Spleen (tissue), 11 donors: ENCODE results near the gene RIPPLY2. TPM values are rescaled to one million over a fixed set of nuclear protein-coding genes. Genes with fewer than 3 reads are reported as not detected.
"Not testable (repeated sequence)": the region's sequence is repeated elsewhere in the genome, so short reads cannot be mapped to it uniquely, and the experiment has no call there.

ENCODE experiments used
- DNase-seq: peaks from one replicate; pipeline ENCODE4 v3.0.0-alpha.2; 2020
- H3K27ac ChIP-seq, 8 donors: fragments of 200-600 bp; sonication (generic) in 7 of 8; 1 replicate in 4 of 8; 2 replicates in 4 of 8; pipeline versions ENCODE4 v1.5.0 to v1.8.0; 2016 to 2021; ENCODE audit warnings: inconsistent platforms in 4 of 8, mild to moderate bottlenecking in 4 of 8, moderate library complexity in 1 of 8
- H3K27me3 ChIP-seq, 7 donors: fragments of 200-600 bp; sonication (generic) in 6 of 7; replicated peaks in 1 of 7; 1 replicate in 4 of 7; 2 replicates in 3 of 7; pipeline versions ENCODE4 v1.5.0 to v1.8.0; 2016 to 2021; ENCODE audit warnings: inconsistent platforms in 3 of 7, mild to moderate bottlenecking in 1 of 7
- H3K36me3 ChIP-seq, 6 donors: fragments of 200-600 bp; sonication (generic) in 5 of 6; 1 replicate in 4 of 6; 2 replicates in 2 of 6; pipeline versions ENCODE4 v1.5.0 to v1.8.0; 2016 to 2021; ENCODE audit warnings: inconsistent platforms in 2 of 6
- H3K4me1 ChIP-seq, 6 donors: fragments of 200-600 bp; sonication (generic) in 5 of 6; 1 replicate in 3 of 6; 2 replicates in 3 of 6; pipeline versions ENCODE4 v1.5.0 to v1.8.0; 2016 to 2021; ENCODE audit warnings: inconsistent platforms in 3 of 6
- H3K4me3 ChIP-seq, 8 donors: fragments of 200-600 bp; sonication (generic) in 7 of 8; 1 replicate in 4 of 8; 2 replicates in 4 of 8; pipeline versions ENCODE4 v1.5.0 to v1.8.0; 2016 to 2021; ENCODE audit warnings: inconsistent platforms in 4 of 8, mild to moderate bottlenecking in 4 of 8, moderate library complexity in 2 of 8
- H3K9me3 ChIP-seq, 8 donors: fragments of 200-600 bp; sonication (generic) in 7 of 8; 1 replicate in 4 of 8; 2 replicates in 4 of 8; pipeline versions ENCODE4 v1.5.0 to v1.8.0; 2016 to 2021; ENCODE audit warnings: inconsistent platforms in 4 of 8
- POLR2A ChIP-seq, 3 donors: fragments of 450-650 bp; IDR thresholded peaks; one replicate each; pipeline ENCODE4 v1.5.1; 2017; ENCODE audit warnings: antibody characterized with exemption in 3 of 3, mild to moderate bottlenecking in 1 of 3
- POLR2AphosphoS5 ChIP-seq, 3 donors: sonication (generic); formaldehyde crosslinking; IDR thresholded peaks; one replicate each; pipeline ENCODE4 v1.5.1; 2017; ENCODE audit warnings: antibody characterized with exemption in 3 of 3
- WGBS, 5 donors: extraction: QIAGEN DNeasy Blood & Tissue Kit in 3 of 5; methylation state at CpG; one replicate each; pipeline versions ENCODE4 v1.1.5 to v1.1.7; 2013 to 2018; 5-methylcytosine and 5-hydroxymethylcytosine counted together
- intact Hi-C: fragments of 100-400 bp; cut with DNase I; formaldehyde crosslinking; loops from one replicate; pipeline ENCODE4 v1.15.0; 2023; ENCODE audit warnings: low total_unique reads
- polyA plus RNA-seq, 3 donors: library from polyadenylated mRNA; stranded (reverse); fragments of 200-250 nt; gene quantifications; one replicate each; pipeline ENCODE4 v1.2.1, GENCODE V29; 2013
- total RNA-seq, 7 donors: library from RNA; depleted of rRNA in 3 of 7; stranded (reverse); fragments of >200 nt in 3 of 7; fragmentation: NEBNext Ultra II Directional in 4 of 7; extraction: Animal tissue kit (Norgen Biotek cat#: 25700) in 4 of 7; gene quantifications; one replicate each; pipeline versions ENCODE4 v1.1.0 to v1.2.1, GENCODE V29; 2016 to 2021
- TF ChIP-seq, protein P1 (sequence below), 11 experiments: fragments of 200-600 bp in 7 of 11; fragments of 450-650 bp in 4 of 11; sonication (generic) in 4 of 11; IDR thresholded peaks in 8 of 11; conservative IDR thresholded peaks in 3 of 11; 1 replicate in 7 of 11; 2 replicates in 4 of 11; pipeline versions ENCODE4 v1.4.0 to v1.8.0; 2016 to 2021; ENCODE audit warnings: antibody characterized with exemption in 11 of 11, inconsistent platforms in 4 of 11, mild to moderate bottlenecking in 1 of 11
- donor health status: healthy with polysubstance abuse.
- donor health status: DM: no; HTN: no; CAD: no; lungs with moderate emphysema.
- donor health status: DM: no; HTN: no; CAD: no.
- donor health status: Bipolar disorder and iron deficiency.
- donor health status: healthy.
- donor health status: DM: no; HTN: no; CAD: no.
- donor health status: DM: yes; HTN: yes; CAD: no.

Gene RIPPLY2
- total and polyA plus RNA-seq, 10 donors: 0.42 TPM; not detected in 9

DNA sequence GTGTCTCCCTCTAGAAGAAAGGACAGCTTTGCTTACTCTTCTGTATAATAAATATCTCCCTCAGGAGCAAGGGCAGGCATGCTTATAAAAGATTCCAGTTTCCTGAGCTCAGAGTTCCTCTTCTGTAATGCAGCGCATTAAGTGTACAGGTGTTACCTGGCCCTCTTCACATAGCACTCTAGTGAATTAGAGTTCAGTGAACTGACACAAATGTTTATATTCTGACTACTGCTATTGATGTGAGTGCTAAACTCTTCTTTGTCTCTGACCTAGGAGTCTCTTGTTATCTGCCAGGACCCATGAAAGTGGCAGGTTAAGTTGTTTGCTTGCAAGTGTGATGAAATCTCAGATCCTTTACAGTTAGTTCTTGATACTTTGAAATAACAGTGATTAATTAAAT lies 39.9 kb downstream of the RIPPLY2 start:
- TF ChIP-seq POLR2AphosphoS5 (IDR thresholded peaks at IDR 0.05) (no peak), POLR2A (IDR thresholded peaks at IDR 0.05) (no peak)
- TF ChIP-seq, protein P1, sequence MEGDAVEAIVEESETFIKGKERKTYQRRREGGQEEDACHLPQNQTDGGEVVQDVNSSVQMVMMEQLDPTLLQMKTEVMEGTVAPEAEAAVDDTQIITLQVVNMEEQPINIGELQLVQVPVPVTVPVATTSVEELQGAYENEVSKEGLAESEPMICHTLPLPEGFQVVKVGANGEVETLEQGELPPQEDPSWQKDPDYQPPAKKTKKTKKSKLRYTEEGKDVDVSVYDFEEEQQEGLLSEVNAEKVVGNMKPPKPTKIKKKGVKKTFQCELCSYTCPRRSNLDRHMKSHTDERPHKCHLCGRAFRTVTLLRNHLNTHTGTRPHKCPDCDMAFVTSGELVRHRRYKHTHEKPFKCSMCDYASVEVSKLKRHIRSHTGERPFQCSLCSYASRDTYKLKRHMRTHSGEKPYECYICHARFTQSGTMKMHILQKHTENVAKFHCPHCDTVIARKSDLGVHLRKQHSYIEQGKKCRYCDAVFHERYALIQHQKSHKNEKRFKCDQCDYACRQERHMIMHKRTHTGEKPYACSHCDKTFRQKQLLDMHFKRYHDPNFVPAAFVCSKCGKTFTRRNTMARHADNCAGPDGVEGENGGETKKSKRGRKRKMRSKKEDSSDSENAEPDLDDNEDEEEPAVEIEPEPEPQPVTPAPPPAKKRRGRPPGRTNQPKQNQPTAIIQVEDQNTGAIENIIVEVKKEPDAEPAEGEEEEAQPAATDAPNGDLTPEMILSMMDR (IDR thresholded peaks at IDR 0.05 in 8 of 11, conservative IDR thresholded peaks at IDR 0.05 in 3 of 11): no peak
- no peak overlapping the region for H3K27ac ChIP-seq
- no peak for DNase-seq
- H3K4me1 ChIP-seq: peaks cover 0 to 25% (median 0%) of the 10 kb centered on the region in 6 donors
- H3K9me3 ChIP-seq: peaks cover 0 to 21% (median 12%) of the 10 kb centered on the region in 8 donors
- no peaks in the 10 kb centered on the region for H3K27me3 ChIP-seq
- 53 to 100% (median 95%) methylated on average over 1 of the region's 1 CpG for WGBS, 5 donors
- H3K4me3 ChIP-seq: no peak overlapping the region
- intact Hi-C loops: no loop called here
- H3K36me3 ChIP-seq: peaks cover 0 to 41% (median 4%) of the 10 kb centered on the region in 6 donors

DNA sequence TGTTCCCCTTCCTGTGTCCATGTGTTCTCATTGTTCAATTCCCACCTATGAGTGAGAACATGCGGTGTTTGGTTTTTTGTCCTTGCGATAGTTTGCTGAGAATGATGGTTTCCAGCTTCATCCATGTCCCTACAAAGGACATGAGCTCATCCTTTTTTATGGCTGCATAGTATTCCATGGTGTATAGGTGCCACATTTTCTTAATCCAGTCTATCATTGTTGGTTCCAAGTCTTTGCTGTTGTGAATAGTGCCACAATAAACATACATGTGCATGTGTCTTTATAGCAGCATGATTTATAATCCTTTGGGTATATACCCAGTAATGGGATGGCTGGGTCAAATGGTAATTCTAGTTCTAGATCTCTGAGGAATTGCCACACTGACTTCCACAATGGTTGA lies 43.9 kb downstream of the RIPPLY2 start:
- DNase-seq, H3K27ac ChIP-seq, intact Hi-C loops, H3K4me3 ChIP-seq, H3K27me3 ChIP-seq: not testable (repeated sequence)
- WGBS, 5 donors: 92 to 100% methylated on average over 2 of the region's 2 CpGs; no CpG with 5 or more reads in 3 of the 5 donors
- H3K36me3 ChIP-seq: peaks cover 0 to 36% (median 4%) of the 10 kb centered on the region in 6 donors
- H3K9me3 ChIP-seq: peaks cover 3 to 36% (median 26%) of the 10 kb centered on the region in 8 donors
- H3K4me1 ChIP-seq: peaks cover 0 to 11% (median 0%) of the 10 kb centered on the region in 6 donors

DNA sequence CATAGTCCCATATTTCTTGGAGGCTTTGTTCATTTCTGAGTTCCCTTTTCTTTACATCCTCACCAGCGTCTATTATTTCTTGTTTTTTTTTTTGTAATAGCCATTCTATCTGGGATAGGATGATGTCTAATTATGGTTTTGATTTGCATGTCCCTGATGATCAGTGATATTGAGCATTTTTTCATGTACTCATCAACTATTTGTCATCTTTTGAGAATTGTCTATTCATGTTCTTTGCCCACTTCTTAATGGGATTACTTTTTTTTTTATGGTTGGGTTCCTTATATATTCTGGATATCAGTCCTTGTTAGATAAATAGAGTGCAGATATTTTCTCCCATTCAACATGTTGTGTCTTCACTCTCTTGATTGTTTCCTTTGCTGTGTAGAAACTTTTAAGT lies 48.5 kb downstream of the RIPPLY2 start:
- TF ChIP-seq, protein P1 (IDR thresholded peaks at IDR 0.05 in 8 of 11, conservative IDR thresholded peaks at IDR 0.05 in 3 of 11): no peak
- TF ChIP-seq POLR2A (IDR thresholded peaks at IDR 0.05) (no peak), POLR2AphosphoS5 (IDR thresholded peaks at IDR 0.05) (no peak)
- Histone ChIP-seq H3K27ac (no peak overlapping the region), H3K27me3 (no peaks in the 10 kb centered on the region), H3K36me3 (peaks cover 0 to 15% (median 0%) of the 10 kb centered on the region in 6 donors), H3K9me3 (peaks cover 4 to 61% (median 55%) of the 10 kb centered on the region in 8 donors), H3K4me1 (no peaks in the 10 kb centered on the region), H3K4me3 (no peak overlapping the region)
- intact Hi-C loops: no loop called here
- no peak for DNase-seq
- 69 to 96% (median 81%) methylated on average over 1 of the region's 1 CpG for WGBS, 5 donors

DNA sequence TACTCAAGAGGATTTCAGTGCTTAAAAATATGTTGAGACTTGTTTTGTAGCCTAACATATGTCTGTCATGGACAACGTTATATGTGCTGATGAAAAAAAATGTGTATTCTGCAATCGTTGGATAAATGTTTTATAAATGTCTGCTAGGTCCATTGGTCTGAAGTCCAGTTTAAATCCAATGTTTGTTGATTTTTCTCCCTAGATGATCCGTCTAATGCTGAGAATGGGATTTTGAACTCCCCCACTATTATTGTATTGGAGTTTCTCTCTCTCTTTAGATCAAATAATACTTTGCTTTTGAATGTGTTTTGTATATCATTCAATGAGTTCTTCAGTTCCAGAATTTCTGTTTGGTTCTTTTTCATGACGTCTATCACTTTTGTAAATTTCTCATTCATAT lies 51.2 kb downstream of the RIPPLY2 start:
- TF ChIP-seq, protein P1 (IDR thresholded peaks at IDR 0.05 in 8 of 11, conservative IDR thresholded peaks at IDR 0.05 in 3 of 11): no peak
- TF ChIP-seq POLR2AphosphoS5 (IDR thresholded peaks at IDR 0.05) (no peak), POLR2A (IDR thresholded peaks at IDR 0.05) (no peak)
- DNase-seq: no peak
- H3K27ac ChIP-seq: no peak overlapping the region
- no peak overlapping the region for H3K4me3 ChIP-seq
- 95 to 98% (median 96%) methylated on average over 4 of the region's 4 CpGs for WGBS, 5 donors
- H3K36me3 ChIP-seq: peaks cover 0 to 21% (median 0%) of the 10 kb centered on the region in 6 donors
- intact Hi-C loops: no loop called here
- peaks cover 4 to 53% (median 46%) of the 10 kb centered on the region in 8 donors for H3K9me3 ChIP-seq
- no peaks in the 10 kb centered on the region for H3K4me1 ChIP-seq
- H3K27me3 ChIP-seq: no peaks in the 10 kb centered on the region
